Stimulated activated CD8-positive, alpha-beta memory T cell treated with anti-CD3 and anti-CD28 coated beads, Interleukin-15, amount 100 ng/mL, for 48 hours (primary cell): ENCODE results near the gene SRRM4.
"Not testable (repeated sequence)": the region's sequence is repeated elsewhere in the genome, so short reads cannot be mapped to it uniquely, and the experiment has no call there.

Experiments
- DNase-seq, 2 donors: peaks; one replicate each; pipeline ENCODE4 v3.0.0-alpha.2; 2020; ENCODE audit warnings: low read depth in 2 of 2

SRRM4 gene

GRCh38 chr12:119069147-119069642 is 87.9 kb downstream of the SRRM4 start:
- DNase-seq: no peak

- DNase-seq: no peak
Measured at GRCh38 chr12:119071176-119071575, 89.8 kb downstream of the SRRM4 start.

- DNase-seq: no peak
Measured at GRCh38 chr12:119071638-119072231, 90.4 kb downstream of the SRRM4 start.

- DNase-seq: no peak
Measured at GRCh38 chr12:119072440-119072839, 91.1 kb downstream of the SRRM4 start.

GRCh38 chr12:119075222-119075787 is 94.0 kb downstream of the SRRM4 start:
- DNase-seq: no peak

GRCh38 chr12:119075918-119076317 is 94.6 kb downstream of the SRRM4 start:
- DNase-seq: no peak

GRCh38 chr12:119079530-119079929 is 98.2 kb downstream of the SRRM4 start:
- DNase-seq: no peak

GRCh38 chr12:119082016-119082415 is 100.7 kb downstream of the SRRM4 start:
- no peak for DNase-seq

- DNase-seq: no peak
Measured at GRCh38 chr12:119082496-119082895, 101.2 kb downstream of the SRRM4 start.

GRCh38 chr12:119088685-119089379 is 107.5 kb downstream of the SRRM4 start:
- no peak for DNase-seq

GRCh38 chr12:119089380-119090013 is 108.2 kb downstream of the SRRM4 start:
- DNase-seq: no peak

- no peak for DNase-seq
Measured at GRCh38 chr12:119090276-119090675, 108.9 kb downstream of the SRRM4 start.

GRCh38 chr12:119090865-119091264 is 109.5 kb downstream of the SRRM4 start:
- no peak for DNase-seq

- no peak for DNase-seq
Measured at GRCh38 chr12:119096429-119097202, 115.3 kb downstream of the SRRM4 start.

- no peak for DNase-seq
Measured at GRCh38 chr12:119100933-119101332, 119.6 kb downstream of the SRRM4 start.

GRCh38 chr12:119102274-119102673 is 120.9 kb downstream of the SRRM4 start:
- DNase-seq: no peak

- no peak for DNase-seq
Measured at GRCh38 chr12:119102714-119103113, 121.4 kb downstream of the SRRM4 start.

GRCh38 chr12:119104969-119105368 is 123.6 kb downstream of the SRRM4 start:
- not testable (repeated sequence) for DNase-seq

GRCh38 chr12:119113496-119113986 is 132.2 kb downstream of the SRRM4 start:
- DNase-seq: no peak

GRCh38 chr12:119114294-119114693 is 133.0 kb downstream of the SRRM4 start:
- DNase-seq: no peak

- no peak for DNase-seq
Measured at GRCh38 chr12:119115296-119115905, 134.1 kb downstream of the SRRM4 start.
